ENCODE measurements around the gene WDFY3. TPM values are rescaled to one million over a fixed set of nuclear protein-coding genes. Genes with fewer than 3 reads are reported as not detected.

WDFY3 gene
- polyA plus RNA-seq, 1 of the 3 experiments (the other 2 are of a cell fraction), result 13.8 TPM

GRCh38 chr4:84639145-84639544 is 327.3 kb downstream of the WDFY3 start:
- no peak for DNase-seq
- POLR2A ChIA-PET, result no interaction called here
- Histone ChIP-seq H2AFZ (ENCODE audit: low read depth) (no peak overlapping the region), H3K79me2 (ENCODE audit: insufficient read depth) (no peaks in the 10 kb centered on the region), H3K4me2 (no peak overlapping the region), H3K27me3 (ENCODE audit: insufficient read depth) (no peaks in the 10 kb centered on the region), H3K4me1 (ENCODE audit: control insufficient read depth in 1 of 2, insufficient read depth in 2 of 2, low read depth in 1 of 2, low read length in 1 of 2) (no peaks in the 10 kb centered on the region), H3K36me3 (replicated peaks in 1 of 2; ENCODE audit: control insufficient read depth in 1 of 2, insufficient read depth in 2 of 2, low read length in 1 of 2) (no peaks in the 10 kb centered on the region), H3K4me3 (ENCODE audit: low read depth in 2 of 2, low read length in 1 of 2) (no peak overlapping the region), H3K27ac (ENCODE audit: low read depth in 2 of 2, low read length in 1 of 2) (no peak overlapping the region), H3K9me2 (no peaks in the 10 kb centered on the region), H4K20me1 (ENCODE audit: insufficient read depth) (no peaks in the 10 kb centered on the region), H3K9me3 (no peaks in the 10 kb centered on the region), H3K9ac (no peak overlapping the region), H3F3A (replicated peaks; ENCODE audit: insufficient read depth) (no peaks in the 10 kb centered on the region)
- TF ChIP-seq GABPA (IDR thresholded peaks at IDR 0.05; ENCODE audit: low read depth) (no peak), POLR2AphosphoS5 (IDR thresholded peaks at IDR 0.05; ENCODE audit: low read depth, low read length) (no peak), RCOR1 (IDR thresholded peaks at IDR 0.05; ENCODE audit: low read length) (no peak), ZBTB33 (IDR thresholded peaks at IDR 0.05; ENCODE audit: borderline replicate concordance, low read depth) (no peak), FOXJ3 (CRISPR knock-in tag; IDR thresholded peaks at IDR 0.05) (no peak), MEF2A (IDR thresholded peaks at IDR 0.05; ENCODE audit: borderline replicate concordance, low read depth) (no peak), SMC3 (IDR thresholded peaks at IDR 0.05; ENCODE audit: low read depth, low read length) (no peak), REST (IDR thresholded peaks at IDR 0.05; ENCODE audit: low read depth, low read length) (no peak), EP300 (IDR thresholded peaks at IDR 0.05; ENCODE audit: borderline replicate concordance in 1 of 2, low read depth in 1 of 2, low read length in 1 of 2) (no peak), RFX5 (IDR thresholded peaks at IDR 0.05; ENCODE audit: low read length) (no peak)
- CTCF ChIA-PET, result no interaction called here
- WGBS (ENCODE audit: low lambda C conversion rate), result 67% methylated on average over 1 of the region's 1 CpG

- Histone ChIP-seq H3K27me3 (ENCODE audit: insufficient read depth) (no peaks in the 10 kb centered on the region), H4K20me1 (ENCODE audit: insufficient read depth) (no peaks in the 10 kb centered on the region), H3K9me3 (no peaks in the 10 kb centered on the region), H3K27ac (ENCODE audit: low read depth in 2 of 2, low read length in 1 of 2) (no peak overlapping the region), H3F3A (replicated peaks; ENCODE audit: insufficient read depth) (no peaks in the 10 kb centered on the region), H3K9ac (no peak overlapping the region), H3K4me3 (ENCODE audit: low read depth in 2 of 2, low read length in 1 of 2) (no peak overlapping the region), H3K4me2 (no peak overlapping the region), H3K9me2 (no peaks in the 10 kb centered on the region), H3K79me2 (ENCODE audit: insufficient read depth) (no peaks in the 10 kb centered on the region), H2AFZ (ENCODE audit: low read depth) (no peak overlapping the region), H3K4me1 (ENCODE audit: control insufficient read depth in 1 of 2, insufficient read depth in 2 of 2, low read depth in 1 of 2, low read length in 1 of 2) (no peaks in the 10 kb centered on the region), H3K36me3 (replicated peaks in 1 of 2; ENCODE audit: control insufficient read depth in 1 of 2, insufficient read depth in 2 of 2, low read length in 1 of 2) (no peaks in the 10 kb centered on the region)
- CTCF ChIA-PET, result no interaction called here
- POLR2A ChIA-PET, result no interaction called here
- TF ChIP-seq FOXJ3 (CRISPR knock-in tag; IDR thresholded peaks at IDR 0.05) (no peak), NRF1 (IDR thresholded peaks at IDR 0.05; ENCODE audit: low read depth, low read length) (no peak), SIN3A (IDR thresholded peaks at IDR 0.05; ENCODE audit: borderline replicate concordance, low read depth, low read length) (no peak), SMC3 (IDR thresholded peaks at IDR 0.05; ENCODE audit: low read depth, low read length) (no peak), USF1 (IDR thresholded peaks at IDR 0.05; ENCODE audit: borderline replicate concordance, low read depth) (no peak), RAD21 (IDR thresholded peaks at IDR 0.05; ENCODE audit: low read length) (no peak), FOXM1 (IDR thresholded peaks at IDR 0.05; ENCODE audit: low read depth) (no peak)
- no peak for DNase-seq
Measured at GRCh38 chr4:84638092-84638491, 328.4 kb downstream of the WDFY3 start.

Measured in SK-N-SH (cell line).